HG03045 (cell line): Measurements from ENCODE around the gene NEK9.

Experiments
- ATAC-seq: cut with Tn5 transposase; IDR thresholded peaks from one replicate; pipeline ENCODE4 v1.9.1; 2021; ENCODE audit warnings: mild to moderate bottlenecking, moderate library complexity; ENCODE audit not compliant: unreplicated experiment

NEK9 gene

DNA sequence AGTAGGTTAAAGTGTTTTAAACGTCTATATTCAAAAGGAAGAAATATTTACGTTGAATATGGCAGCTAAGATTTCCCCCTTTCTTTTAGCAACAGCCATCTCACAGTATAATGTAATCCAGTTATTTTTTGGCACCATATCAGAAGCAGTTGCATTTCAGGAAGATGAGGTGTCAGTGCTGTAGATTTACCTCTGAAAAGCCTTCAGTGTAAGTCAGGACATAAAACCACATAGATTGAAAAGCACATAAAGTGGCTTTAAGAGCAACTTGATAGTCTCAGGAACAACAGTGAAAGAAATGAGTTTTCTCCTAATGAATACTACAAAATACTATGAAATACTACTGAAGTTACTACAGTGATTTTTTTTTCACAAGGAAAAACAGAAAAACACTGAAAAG is 82.5 kb downstream of the NEK9 start:
- ATAC-seq: no peak

DNA sequence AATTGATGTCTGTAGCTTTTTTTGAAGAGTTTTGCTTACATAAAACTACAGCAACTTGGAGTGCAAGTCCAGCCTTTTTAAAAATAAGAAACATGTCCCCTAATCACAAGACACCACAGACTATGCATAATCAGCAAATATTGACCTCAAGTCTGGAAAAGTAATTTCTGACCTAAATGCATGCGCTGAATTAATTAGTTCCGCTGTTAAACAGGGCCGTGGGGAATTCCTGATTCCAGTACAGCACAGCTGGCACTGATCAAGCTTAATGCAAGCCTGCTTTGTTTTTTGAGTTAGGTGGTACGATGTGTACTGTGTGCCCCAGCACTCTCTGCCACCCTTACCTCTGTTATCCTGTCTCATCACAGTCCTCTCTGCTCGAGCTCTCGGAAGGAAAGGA is 84.8 kb downstream of the NEK9 start:
- no peak for ATAC-seq

DNA sequence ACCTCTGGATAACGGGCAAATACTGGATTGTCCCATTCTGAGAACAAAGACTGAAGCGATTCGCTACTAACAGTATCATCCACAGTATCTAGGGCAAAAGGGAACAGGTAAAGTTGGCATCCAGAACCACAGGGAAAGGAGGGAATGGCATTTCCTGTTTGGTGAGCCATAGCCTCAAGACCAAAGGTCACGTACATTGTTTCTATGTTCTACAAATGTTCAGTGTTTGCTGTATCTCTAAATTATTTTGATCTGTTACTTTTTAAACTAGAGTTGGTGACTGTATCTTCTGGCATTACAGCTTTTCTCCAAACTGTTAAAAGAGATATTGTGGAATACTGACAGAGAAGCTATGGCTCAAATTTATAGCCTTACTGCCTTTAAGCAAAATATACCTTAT is 85.2 kb downstream of the NEK9 start:
- ATAC-seq: no peak

DNA sequence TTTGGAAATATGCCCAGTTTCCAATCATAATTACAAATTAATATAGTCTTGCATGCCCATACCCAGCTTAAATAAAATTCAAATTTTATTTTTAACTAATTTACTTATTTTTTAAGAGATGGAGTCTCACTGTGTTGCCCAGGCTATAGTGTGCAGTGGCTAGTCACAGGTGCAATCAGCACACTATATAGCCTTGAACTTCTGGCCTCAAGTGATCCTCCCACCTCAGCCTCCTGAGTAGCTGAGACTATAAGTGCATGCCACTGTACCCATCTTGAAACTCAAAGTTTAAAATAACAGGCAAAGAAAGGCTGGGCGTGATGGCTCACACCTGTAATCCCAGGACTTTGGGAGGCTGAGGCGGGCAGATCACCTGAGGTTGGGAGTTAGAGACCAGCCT is 85.9 kb downstream of the NEK9 start:
- ATAC-seq: no peak

DNA sequence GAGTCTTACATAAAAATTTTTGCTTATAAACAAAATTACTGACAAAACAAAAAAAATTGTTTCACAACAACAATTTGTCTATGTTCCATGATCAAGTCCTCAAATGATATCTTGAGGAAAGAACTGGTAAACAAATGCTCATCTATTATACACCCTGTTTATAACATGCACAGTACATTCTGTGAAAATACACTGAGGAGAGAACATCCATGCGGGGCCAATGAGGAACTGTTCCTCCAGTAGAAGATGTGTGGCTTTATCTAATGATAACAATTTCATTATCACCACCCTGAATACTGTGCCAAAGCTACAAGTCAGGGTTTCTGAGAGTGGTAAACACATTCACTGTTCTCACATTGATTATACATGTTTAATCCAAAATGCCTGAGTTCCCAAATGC is 86.3 kb downstream of the NEK9 start:
- ATAC-seq: no peak

DNA sequence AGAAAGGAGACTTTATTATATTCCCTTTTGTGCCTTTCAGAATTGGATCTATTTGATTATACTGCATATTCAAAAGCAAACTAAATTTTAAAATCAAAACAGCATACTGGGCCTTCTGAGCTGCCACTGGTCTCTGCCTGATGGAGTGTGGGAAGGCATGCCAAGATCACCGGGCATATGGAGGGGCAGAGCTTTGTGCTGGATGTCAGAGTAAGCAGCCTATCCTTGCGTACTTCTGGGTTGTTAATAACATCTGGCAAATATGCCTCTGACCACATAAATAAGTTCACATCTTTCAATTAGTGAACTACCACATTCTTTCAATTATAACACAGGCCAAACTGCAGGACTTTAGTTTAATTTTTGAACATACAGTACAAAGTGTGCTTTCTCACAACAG is 93.9 kb downstream of the NEK9 start:
- ATAC-seq: no peak

DNA sequence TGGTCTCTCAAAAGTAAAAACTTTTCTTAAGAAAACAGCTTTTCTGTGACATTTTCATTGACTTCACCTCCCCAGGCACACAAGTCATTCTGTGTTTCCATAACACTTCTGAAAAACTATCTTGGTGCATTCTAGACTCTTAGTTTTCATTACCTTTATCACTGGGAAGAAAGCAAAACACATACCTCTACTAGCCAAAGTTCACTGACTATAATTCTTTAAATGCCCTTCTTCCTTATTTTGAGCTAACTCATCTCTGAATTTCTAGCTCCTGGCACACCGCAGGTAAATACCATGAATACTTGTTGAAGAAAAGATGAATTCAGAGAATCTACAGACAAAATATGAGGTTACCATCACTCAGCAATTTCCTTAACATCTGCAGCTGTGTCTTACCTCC is 96.7 kb downstream of the NEK9 start:
- ATAC-seq: no peak
